Keratinocyte (primary cell): ENCODE data around the gene ZBTB40. TPM values are rescaled to one million over a fixed set of nuclear protein-coding genes. Genes with fewer than 3 reads are reported as not detected.

Experiments
- DNase-seq: peaks from one replicate; pipeline ENCODE4 v3.0.0-alpha.2; 2011; ENCODE audit warnings: low read depth, missing footprints, low spot score
- FAIRE-seq: peaks from 2 replicates; lab custom pipeline; 2011; peaks lifted over from hg19 to GRCh38; lab: Jason Lieb, UNC
- H2AFZ ChIP-seq: 2 replicates; pipeline ENCODE4 v1.6.0; 2012; ENCODE audit warnings: low read length, control low read depth, inconsistent platforms; ENCODE audit not compliant: control insufficient read depth
- H3K27ac ChIP-seq: 2 replicates; pipeline ENCODE4 v1.5.1; 2011; ENCODE audit warnings: low read length; ENCODE audit not compliant: control insufficient read depth, insufficient read depth
- H3K27me3 ChIP-seq: 3 replicates; pipeline ENCODE4 v1.6.0; 2011; ENCODE audit warnings: low read length; ENCODE audit not compliant: control insufficient read depth, insufficient read depth; ENCODE audit errors: extremely low read depth
- H3K36me3 ChIP-seq, 2 experiments: 2 replicates in 1 of 2; 3 replicates in 1 of 2; pipeline ENCODE4 v1.5.1; 2011; ENCODE audit warnings: low read length in 2 of 2, mild to moderate bottlenecking in 1 of 2; ENCODE audit not compliant: control insufficient read depth in 2 of 2, insufficient read depth in 2 of 2; ENCODE audit errors: extremely low read depth in 1 of 2
- H3K4me1 ChIP-seq: 3 replicates; pipeline ENCODE4 v1.5.1; 2011; ENCODE audit warnings: low read length; ENCODE audit not compliant: control insufficient read depth, insufficient read depth; ENCODE audit errors: extremely low read depth
- H3K4me2 ChIP-seq: 3 replicates; pipeline ENCODE4 v1.6.0; 2011; ENCODE audit warnings: low read depth, low read length; ENCODE audit not compliant: control insufficient read depth, insufficient read depth; ENCODE audit errors: extremely low read depth
- H3K4me3 ChIP-seq, 3 experiments: fragments of 200-600 bp in 1 of 3; sonication (generic) in 1 of 3; 2 replicates in 2 of 3; 3 replicates in 1 of 3; pipeline ENCODE4 v1.5.1; 2011 to 2016; ENCODE audit warnings: low read length in 3 of 3, mild to moderate bottlenecking in 3 of 3, control low read depth in 2 of 3, inconsistent platforms in 1 of 3, low read depth in 1 of 3, mixed read lengths in 1 of 3, mixed run types in 1 of 3, moderate library complexity in 1 of 3; ENCODE audit not compliant: control insufficient read depth in 2 of 3, insufficient read depth in 2 of 3; ENCODE audit errors: extremely low read depth in 1 of 3
- H3K79me2 ChIP-seq: 2 replicates; pipeline ENCODE4 v1.6.0; 2012; ENCODE audit warnings: low read length; ENCODE audit not compliant: control insufficient read depth, insufficient read depth
- H3K9ac ChIP-seq: 3 replicates; pipeline ENCODE4 v1.6.0; 2011; ENCODE audit warnings: low read length; ENCODE audit not compliant: control insufficient read depth, insufficient read depth; ENCODE audit errors: extremely low read depth
- H3K9me1 ChIP-seq: 3 replicates; pipeline ENCODE4 v1.6.0; 2011; ENCODE audit warnings: low read length; ENCODE audit not compliant: control insufficient read depth, insufficient read depth; ENCODE audit errors: extremely low read depth
- H3K9me3 ChIP-seq: 2 replicates; pipeline ENCODE4 v1.5.1; 2012; ENCODE audit warnings: low read depth, low read length; ENCODE audit not compliant: control insufficient read depth
- H4K20me1 ChIP-seq: 3 replicates; pipeline ENCODE4 v1.6.0; 2011; ENCODE audit warnings: low read length; ENCODE audit not compliant: control insufficient read depth, insufficient read depth; ENCODE audit errors: extremely low read depth
- CTCF ChIP-seq, 3 experiments: IDR thresholded peaks in 1 of 3; conservative IDR thresholded peaks in 1 of 3; optimal IDR thresholded peaks in 1 of 3; 2 replicates in 2 of 3; 3 replicates in 1 of 3; pipeline versions ENCODE3 to v1.5.1; 2011; ENCODE audit warnings: low read length in 3 of 3, mild to moderate bottlenecking in 3 of 3, moderate library complexity in 2 of 3, control low read depth in 1 of 3, inconsistent platforms in 1 of 3; ENCODE audit not compliant: insufficient read depth in 2 of 3; ENCODE audit errors: extremely low read depth in 1 of 3
- EZH2 ChIP-seq: IDR thresholded peaks from one replicate; pipeline ENCODE4 v1.6.1; 2012; ENCODE audit warnings: inconsistent platforms, mild to moderate bottlenecking, low read length, moderate library complexity
- dilution Hi-C: fragments of 300-500 bp; cut with MboI; formaldehyde crosslinking; loops from one replicate; pipeline ENCODE4 v1.7.0; 2020; ENCODE audit warnings: low sequenced_read_pairs; ENCODE audit not compliant: extremely low pct_ligation_motif_present
- polyA plus RNA-seq, 5 experiments: library from polyadenylated mRNA; depleted of rRNA in 3 of 5; stranded (reverse) in 3 of 5; stranded (forward) in 1 of 5; unstranded in 1 of 5; fragments of >200 nt; gene quantifications; 1 replicate in 1 of 5; 2 replicates in 3 of 5; 3 replicates in 1 of 5; pipeline versions ENCODE4 v1.2.1 to v1.2.3, GENCODE V29; 2011 to 2012; ENCODE audit warnings: missing spikeins in 2 of 5, low read depth in 1 of 5, low replicate concordance in 1 of 5

ZBTB40 gene
- polyA plus RNA-seq, 1 donor (not counting 4 experiments of a cell fraction or from before 2014, with no cell fraction given): 5.0 TPM

- H3K36me3 ChIP-seq: no peaks in the 10 kb centered on the region
- H2AFZ ChIP-seq: no peak overlapping the region
- no peaks in the 10 kb centered on the region for H3K9me3 ChIP-seq
- FAIRE-seq (no peak), DNase-seq (no peak)
- dilution Hi-C loops: no loop called here
- H3K27me3 ChIP-seq: peaks cover 10% of the 10 kb centered on the region
- no peak overlapping the region for H3K4me2 ChIP-seq
- H3K9me1 ChIP-seq: no peaks in the 10 kb centered on the region
- no peak for TF ChIP-seq EZH2
- TF ChIP-seq CTCF (optimal IDR thresholded peaks at IDR 0.05 in 1 of 3, IDR thresholded peaks at IDR 0.05 in 1 of 3, conservative IDR thresholded peaks at IDR 0.05 in 1 of 3; ENCODE audit: extremely low read depth in 1 of 3, insufficient read depth in 2 of 3, low read length in 3 of 3): no peak
- H4K20me1 ChIP-seq: no peaks in the 10 kb centered on the region
- H3K9ac ChIP-seq: no peak overlapping the region
- H3K79me2 ChIP-seq: no peaks in the 10 kb centered on the region
- no peak overlapping the region for H3K4me3 ChIP-seq
- no peaks in the 10 kb centered on the region for H3K4me1 ChIP-seq
- no peak overlapping the region for H3K27ac ChIP-seq
Observed at GRCh38 chr1:22402356-22403053, 49.1 kb upstream of the ZBTB40 start.

- H3K79me2 ChIP-seq: no peaks in the 10 kb centered on the region
- no peaks in the 10 kb centered on the region for H3K9me1 ChIP-seq
- H4K20me1 ChIP-seq: no peaks in the 10 kb centered on the region
- dilution Hi-C loops: no loop called here
- H3K4me2 ChIP-seq: no peak overlapping the region
- H3K27me3 ChIP-seq: peaks cover 5% of the 10 kb centered on the region
- DNase-seq (no peak), FAIRE-seq (no peak)
- H3K4me1 ChIP-seq: no peaks in the 10 kb centered on the region
- H3K9ac ChIP-seq: no peak overlapping the region
- H3K4me3 ChIP-seq: no peak overlapping the region
- no peak overlapping the region for H2AFZ ChIP-seq
- H3K9me3 ChIP-seq: no peaks in the 10 kb centered on the region
- no peak overlapping the region for H3K27ac ChIP-seq
- TF ChIP-seq EZH2: no peak
- TF ChIP-seq CTCF (optimal IDR thresholded peaks at IDR 0.05 in 1 of 3, IDR thresholded peaks at IDR 0.05 in 1 of 3, conservative IDR thresholded peaks at IDR 0.05 in 1 of 3; ENCODE audit: extremely low read depth in 1 of 3, insufficient read depth in 2 of 3, low read length in 3 of 3): no peak
- no peaks in the 10 kb centered on the region for H3K36me3 ChIP-seq
Observed at GRCh38 chr1:22404486-22404885, 47.2 kb upstream of the ZBTB40 start.
